ENCODE data around the gene ERICH6B.

- no peak for TF ChIP-seq CTCF (IDR thresholded peaks at IDR 0.05)
- no peak for TF ChIP-seq POLR2A (IDR thresholded peaks at IDR 0.05; ENCODE audit: low read depth)
Measured at GRCh38 chr13:45603338-45603737, 12.2 kb downstream of the ERICH6B start.

Data from esophagus muscularis mucosa (tissue), 3 donors.